HG03139 (cell line): Measurements from ENCODE around the gene STARD7.
"Not testable (repeated sequence)": the region's sequence is repeated elsewhere in the genome, so short reads cannot be mapped to it uniquely, and the experiment has no call there.

Source experiments
- ATAC-seq: cut with Tn5 transposase; IDR thresholded peaks from one replicate; pipeline ENCODE4 v1.9.1; 2021; ENCODE audit not compliant: unreplicated experiment

The STARD7 gene

DNA sequence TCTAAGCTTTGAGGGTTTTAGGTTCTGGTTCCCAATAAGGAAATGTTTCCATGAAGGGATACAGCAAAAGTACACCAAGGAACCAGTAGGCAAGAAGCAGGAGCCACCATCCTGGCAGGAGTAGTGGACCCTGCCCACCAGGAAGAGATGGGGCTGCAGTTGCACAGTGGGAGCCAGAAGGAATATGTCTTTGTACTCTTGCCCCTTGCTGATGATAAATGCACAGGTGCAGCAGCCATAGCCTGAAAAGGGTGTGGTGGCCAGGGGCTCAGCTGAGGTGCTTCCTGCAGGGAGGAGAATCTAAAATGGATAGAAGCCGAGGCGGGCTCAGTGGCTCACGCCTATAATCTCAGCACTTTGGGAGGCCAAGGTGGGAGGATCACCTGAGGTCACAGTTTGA lies 29.6 kb upstream of the STARD7 start:
- no peak for ATAC-seq

GRCh38 chr2:96236882-96237281 lies 28.3 kb upstream of the STARD7 start:
- ATAC-seq, result no peak

GRCh38 chr2:96233880-96234316 lies 25.3 kb upstream of the STARD7 start:
- ATAC-seq, result no peak

DNA sequence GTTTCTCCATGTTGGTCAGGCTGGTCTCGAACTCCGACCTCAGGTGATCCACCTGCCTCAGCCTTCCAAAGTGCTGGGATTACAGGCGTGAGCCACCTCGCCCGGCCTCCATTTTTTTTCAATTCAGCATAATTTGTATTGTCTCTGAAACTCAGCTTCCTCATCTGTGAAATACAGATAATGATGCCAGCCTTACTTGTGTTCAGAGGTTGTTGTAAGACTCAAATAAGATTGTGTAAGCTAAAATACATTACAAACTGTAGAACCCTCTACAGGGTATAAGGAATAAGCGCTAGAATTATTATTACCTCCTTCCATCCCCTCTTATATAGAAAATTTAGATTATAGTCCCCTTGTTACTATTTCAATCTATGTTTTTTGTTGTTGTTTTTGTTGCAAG lies 24.8 kb upstream of the STARD7 start:
- ATAC-seq, result no peak

- no peak for ATAC-seq
Measured at GRCh38 chr2:96231316-96231715, 22.7 kb upstream of the STARD7 start.

GRCh38 chr2:96225016-96225533 lies 16.4 kb upstream of the STARD7 start:
- peak; percentile 69 for ATAC-seq

- not testable (repeated sequence) for ATAC-seq
Measured at GRCh38 chr2:96221106-96221505, 12.5 kb upstream of the STARD7 start.

DNA sequence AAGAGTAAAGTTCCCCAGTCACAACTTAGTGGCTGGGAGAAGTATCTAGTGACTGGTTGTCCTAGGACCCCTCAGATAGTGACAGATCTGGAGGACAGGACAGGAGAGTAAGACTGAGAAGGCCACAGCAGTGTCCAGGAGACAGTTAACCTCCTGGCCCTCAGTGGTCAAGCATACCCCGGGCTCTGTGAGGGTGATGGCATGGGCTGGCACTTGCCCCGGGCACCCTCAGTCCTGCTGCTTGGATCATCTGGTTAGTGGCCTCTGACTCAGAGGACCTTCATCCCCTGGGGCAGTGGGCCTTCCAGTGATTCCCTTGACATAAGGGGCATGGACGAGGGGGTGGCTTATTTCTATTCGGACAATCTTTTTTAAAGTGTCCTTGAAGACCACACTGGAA lies 11.3 kb upstream of the STARD7 start:
- ATAC-seq, result not testable (repeated sequence)

GRCh38 chr2:96218508-96219131 lies 10.0 kb upstream of the STARD7 start:
- ATAC-seq, result no peak

- no peak for ATAC-seq
Measured at GRCh38 chr2:96214554-96214953, 5.9 kb upstream of the STARD7 start.

GRCh38 chr2:96213379-96213778 lies 4.8 kb upstream of the STARD7 start:
- ATAC-seq, result no peak

GRCh38 chr2:96212339-96212738 lies 3.7 kb upstream of the STARD7 start:
- no peak for ATAC-seq

- ATAC-seq, result no peak
Measured at GRCh38 chr2:96209729-96210085, 1.1 kb upstream of the STARD7 start.

DNA sequence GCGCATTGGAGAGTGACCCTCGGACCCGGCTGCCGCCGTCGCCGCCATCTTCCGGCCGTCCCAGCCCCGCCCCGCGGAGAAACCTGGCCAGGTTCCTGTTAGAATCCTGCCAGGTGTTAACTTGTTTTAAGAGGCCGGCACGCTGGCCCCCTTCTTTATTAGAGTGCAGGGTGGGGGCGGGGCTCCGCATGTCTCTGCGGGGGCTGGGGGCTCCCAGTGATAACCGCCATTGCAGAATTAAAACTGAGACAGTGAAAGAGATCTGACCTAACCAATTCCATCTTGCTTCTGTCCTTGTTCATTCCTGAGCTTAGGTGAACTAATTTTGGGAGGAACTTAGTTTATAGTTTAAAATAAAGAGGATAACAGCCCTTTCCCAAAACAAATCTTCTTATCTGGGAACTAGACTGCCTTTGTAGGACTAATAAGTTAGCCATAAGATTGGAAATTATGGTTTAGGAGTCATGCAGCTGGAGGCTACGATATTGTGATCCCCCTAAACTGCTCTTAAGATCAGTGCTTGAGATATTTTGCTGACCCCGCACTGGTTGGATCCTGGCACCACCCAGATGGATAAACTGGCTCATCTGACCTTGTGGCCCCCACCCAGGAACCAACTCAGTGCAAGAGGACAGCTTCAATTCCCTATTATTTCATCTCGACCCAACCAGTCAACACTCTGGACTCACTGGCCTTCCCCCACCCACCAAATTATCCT lies 543 bp upstream of the STARD7 start:
- ATAC-seq, result no peak

GRCh38 chr2:96207774-96208142 lies 869 bp downstream of the STARD7 start:
- no peak for ATAC-seq

GRCh38 chr2:96207073-96207773 lies 1.4 kb downstream of the STARD7 start:
- no peak for ATAC-seq

GRCh38 chr2:96205888-96206287 lies 2.7 kb downstream of the STARD7 start:
- no peak for ATAC-seq

- no peak for ATAC-seq
Measured at GRCh38 chr2:96204836-96205624, 3.6 kb downstream of the STARD7 start.

DNA sequence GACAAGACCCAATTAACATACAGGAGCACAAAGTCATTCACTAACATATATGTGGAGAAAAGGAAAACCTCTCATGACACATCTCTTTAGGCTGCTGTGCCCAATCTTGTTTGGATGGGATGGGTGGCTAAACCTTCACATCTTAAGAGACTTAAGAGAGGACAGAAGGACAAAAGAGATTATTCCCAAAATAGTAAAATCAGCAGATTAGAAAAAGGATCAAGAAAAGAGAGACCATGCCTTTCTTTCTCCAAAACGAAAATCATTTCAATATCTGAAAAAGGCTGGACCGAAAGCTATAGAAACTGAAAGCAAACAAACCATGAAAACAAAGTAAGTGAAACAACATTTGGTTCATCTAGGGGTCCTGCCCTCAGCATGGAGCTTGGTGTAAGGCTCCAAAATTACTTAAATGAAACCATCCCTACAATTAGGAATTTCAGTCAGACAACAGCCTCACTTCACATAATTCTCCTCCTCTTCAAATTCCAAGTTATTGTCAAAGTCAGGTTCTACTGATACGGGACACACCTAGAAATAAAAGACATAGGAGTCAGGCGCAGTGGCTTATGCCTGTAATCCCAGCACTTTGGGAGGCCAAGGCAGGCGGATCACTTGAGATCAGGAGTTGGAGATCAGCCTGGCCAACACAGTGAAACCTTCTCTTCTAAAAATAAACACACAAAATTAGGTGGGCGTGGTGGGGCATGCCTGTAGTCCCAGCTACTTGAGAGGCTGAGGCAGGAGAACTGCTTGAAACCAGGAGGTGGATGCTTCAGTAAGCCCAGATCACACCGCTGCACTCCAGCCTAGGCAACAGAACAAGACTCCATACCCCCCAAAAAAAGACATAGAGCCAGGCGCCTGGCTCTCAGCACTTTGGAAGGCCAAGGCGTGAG lies 5.2 kb downstream of the STARD7 start:
- ATAC-seq, result no peak

GRCh38 chr2:96202152-96202854 lies 6.3 kb downstream of the STARD7 start:
- no peak for ATAC-seq
